NCI-H1417 (cell line): ENCODE data around the gene WDPCP.
"Not testable (repeated sequence)": the region's sequence is repeated elsewhere in the genome, so short reads cannot be mapped to it uniquely, and the experiment has no call there.

Experiments
- DNase-seq, 3 experiments: peaks; one replicate each; lab custom pipeline; 2025; lab: John Stamatoyannopoulos, UW

Gene WDPCP

DNA sequence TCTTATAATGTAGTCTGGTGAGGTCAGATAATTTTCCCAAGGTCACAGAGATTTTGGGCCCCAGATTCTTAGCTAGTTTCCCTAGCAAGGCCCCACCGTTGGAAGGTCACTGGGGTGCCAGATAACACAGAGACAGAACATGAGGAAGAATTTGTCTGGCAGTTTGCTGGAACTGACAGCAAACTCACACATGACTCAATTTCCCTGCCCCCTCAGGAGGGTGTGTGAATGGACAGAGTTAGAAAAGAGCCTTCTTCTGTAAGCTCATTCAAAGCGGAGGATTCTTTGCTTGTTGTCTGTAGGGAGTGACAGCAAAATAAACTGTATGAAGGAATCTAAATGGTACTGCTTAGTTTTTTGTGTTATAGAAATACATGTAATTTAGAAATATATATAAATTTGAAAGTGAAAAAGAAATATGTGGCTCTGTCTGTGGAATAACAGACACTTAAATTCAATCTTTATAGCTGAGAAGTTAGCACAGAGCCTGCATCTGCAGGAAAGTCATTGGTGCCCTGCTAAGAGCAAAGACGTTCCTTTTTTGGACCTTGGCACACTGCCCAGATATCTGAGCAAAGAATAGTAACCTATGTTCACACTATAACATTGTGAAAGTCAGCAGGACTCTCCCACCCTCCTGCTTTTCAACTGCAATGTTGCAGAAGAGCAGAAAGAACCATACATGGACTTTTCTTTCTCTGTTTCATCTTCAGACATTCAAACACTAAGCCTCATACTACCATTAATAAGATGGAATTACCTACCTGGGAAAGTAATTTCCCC, 2.5 kb upstream of the WDPCP start:
- peak in 2 of 3 experiments; percentile 14 to 30 for DNase-seq

DNA sequence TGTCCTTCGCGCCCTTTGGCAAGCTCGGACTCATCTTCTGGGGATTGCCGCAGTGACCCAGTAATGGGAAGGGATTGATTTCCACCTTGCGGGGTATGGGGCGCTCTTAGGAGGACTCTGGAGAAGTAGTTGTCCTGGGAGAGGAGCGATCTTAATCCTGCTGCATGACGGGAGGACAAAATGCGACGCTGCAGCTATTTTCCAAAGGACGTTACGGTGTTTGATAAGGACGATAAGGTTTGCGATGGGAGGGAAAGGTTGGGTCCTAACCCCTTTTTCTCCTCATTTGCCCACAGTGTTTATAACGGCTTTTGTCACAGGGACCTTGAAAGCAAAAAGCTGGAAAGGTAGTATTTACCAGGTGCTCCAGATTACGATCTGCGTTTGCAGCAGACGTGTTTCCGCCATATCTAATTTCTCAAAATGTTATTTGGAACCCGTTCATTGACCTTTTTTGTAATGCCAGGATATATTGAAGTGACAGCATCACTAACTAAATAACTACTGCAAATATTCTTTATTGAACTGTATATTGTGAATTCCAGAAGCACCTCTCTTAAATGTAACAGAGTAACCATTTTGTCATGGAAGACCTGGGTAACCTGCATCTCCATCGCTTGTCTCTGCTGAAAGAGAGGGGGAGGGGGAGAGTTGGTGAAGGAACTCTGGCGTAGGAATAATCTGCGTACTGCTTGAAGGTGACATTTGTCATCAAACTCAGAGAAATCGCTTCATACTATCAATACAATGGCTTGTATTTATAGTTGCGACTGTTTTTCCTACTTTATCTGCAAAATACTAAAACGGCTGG, 1.1 kb upstream of the WDPCP start:
- peak; percentile 52 to 74 (median 64) for DNase-seq

DNA sequence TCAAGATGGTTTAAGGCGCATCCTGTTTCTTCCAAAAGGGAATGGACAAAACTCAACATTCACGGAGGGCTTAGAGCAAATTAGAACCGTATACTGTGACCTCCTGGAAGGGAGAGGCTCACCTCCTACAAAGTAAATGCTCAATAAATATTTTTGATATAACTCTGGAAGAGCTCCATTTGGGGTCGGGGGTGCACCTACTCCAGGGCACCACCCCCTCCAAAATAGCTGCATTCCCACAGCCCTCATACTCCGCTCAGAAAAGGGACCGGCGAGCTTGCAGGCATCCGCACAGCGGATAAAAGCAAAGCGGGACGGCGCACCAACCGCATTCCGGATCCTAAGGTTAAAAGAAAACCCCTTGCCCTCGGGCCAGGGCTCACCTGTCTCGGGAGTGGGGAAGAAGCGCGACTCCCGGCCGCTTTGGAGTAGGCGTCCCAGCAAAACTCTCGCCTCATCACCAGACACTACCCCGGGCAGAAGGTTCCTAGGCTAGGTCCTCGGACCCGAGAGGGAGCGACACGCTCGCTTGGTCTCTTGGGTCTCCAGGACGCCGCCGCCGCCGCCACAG, 378 bp downstream of the WDPCP start:
- DNase-seq, result peak in 1 of 3 experiments; percentile 71

DNA sequence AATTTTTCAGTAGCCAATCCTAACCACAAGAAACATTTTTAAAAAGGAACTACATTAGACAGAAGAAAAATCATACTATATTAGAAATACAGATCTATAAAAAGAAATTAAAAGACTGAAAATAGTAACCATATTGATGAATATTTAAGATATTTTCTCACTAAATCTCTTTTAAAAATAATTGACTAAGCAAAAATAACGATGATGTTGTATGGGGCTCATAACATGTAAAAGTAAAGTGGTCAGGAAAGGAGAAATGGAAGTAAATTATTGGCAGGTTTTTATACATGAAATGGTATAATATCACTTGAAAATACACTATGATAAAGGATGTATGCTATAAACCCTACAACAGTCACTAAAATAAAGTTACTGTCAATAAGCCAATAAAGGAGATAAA, 5.4 kb downstream of the WDPCP start:
- no peak for DNase-seq

DNA sequence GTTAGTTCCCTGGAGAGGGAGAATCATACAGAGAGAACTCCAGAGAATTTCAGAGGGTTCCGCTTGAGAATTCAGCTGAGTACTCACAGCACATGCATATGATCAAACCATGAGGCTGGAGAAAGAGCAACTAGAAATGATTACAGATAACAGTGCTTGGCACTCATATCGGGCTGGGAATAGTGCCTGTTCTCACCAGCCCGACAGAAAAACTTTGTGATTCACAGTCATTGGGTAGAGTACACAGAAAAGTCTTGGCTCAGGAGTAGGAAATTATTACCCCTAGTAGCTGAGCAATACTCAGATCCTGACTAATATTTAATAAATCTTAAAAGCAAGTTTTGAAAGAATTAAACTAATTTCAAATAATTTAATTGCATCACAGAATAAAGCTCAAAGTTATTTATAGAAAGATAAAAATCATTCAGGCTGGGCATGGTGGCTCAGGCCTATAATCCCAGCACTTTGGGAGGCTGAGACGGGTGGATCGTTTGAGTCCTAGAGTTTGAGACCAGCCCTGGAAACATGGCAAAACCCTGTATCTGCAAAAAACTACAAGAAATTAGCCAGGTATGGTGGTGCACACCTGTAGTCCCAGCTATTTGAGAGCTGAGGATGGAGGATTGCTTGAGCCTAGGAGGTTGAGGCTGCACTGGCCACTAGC, 6.8 kb downstream of the WDPCP start:
- no peak for DNase-seq

DNA sequence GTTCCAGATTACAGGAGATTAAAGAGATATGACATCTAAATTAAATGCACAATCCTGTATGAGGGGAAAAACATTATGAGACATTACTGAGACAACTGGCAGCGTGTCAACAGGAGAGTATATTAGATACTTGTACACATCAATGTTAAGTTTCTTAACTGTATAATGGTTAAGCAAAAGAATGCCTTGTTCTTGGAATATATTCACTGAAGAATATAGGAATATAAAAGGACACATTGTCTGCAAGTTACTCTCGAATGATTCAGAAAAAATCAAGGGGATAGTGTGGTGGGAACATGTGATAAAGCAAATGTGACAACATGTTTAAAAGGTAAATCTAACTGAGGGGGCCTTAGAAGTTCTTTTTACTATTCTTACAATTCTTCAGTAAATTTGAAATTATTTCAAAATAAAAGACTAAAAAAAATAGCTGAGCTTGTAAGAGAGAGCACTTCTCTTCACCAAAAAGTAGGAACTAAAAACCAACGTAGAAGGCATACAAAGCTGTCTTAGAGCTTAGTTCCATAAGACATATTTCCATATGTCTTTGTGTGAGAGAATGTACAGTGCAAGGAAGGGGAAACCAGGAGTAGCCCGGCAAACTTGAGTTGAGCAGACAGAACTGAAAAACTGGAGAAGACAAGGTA, 7.5 kb downstream of the WDPCP start:
- no peak for DNase-seq

DNA sequence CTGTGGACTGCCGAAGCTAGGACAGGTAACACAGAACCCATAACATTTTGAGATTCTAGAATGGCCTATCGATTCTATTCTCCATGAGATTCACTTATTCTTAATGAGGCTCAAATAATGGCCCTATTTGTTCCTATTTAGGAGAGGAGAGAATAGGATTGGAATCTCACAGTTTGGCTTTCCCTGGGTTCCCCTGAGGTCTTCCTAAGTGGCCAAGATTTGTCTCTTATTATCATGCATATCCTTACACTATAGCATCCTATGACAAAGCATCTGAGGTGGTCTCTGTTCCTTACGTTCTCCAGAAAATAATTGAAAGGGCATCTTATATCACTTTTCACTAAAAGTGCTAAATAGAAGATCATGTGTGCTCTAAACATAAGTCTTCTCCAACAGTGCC, 9.5 kb downstream of the WDPCP start:
- DNase-seq, result no peak

DNA sequence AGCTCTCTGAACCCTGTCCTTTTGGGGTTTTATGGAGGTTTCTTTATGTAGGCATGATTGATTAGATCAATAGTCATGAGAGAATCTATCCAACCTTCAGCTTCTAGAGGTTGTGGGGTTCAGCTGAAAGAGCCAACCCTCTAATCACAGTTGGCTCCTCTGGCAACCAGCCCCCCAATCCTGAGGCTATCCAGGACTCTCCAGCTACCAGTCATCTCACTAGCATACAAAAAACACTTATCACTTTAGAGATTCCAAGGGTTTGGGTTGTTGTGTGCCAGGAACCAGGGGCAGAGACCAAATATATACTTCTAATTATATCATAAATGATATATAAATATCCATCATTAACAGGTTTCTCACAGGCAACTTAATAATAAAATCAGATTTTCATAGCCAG, 11.7 kb downstream of the WDPCP start:
- no peak for DNase-seq

DNA sequence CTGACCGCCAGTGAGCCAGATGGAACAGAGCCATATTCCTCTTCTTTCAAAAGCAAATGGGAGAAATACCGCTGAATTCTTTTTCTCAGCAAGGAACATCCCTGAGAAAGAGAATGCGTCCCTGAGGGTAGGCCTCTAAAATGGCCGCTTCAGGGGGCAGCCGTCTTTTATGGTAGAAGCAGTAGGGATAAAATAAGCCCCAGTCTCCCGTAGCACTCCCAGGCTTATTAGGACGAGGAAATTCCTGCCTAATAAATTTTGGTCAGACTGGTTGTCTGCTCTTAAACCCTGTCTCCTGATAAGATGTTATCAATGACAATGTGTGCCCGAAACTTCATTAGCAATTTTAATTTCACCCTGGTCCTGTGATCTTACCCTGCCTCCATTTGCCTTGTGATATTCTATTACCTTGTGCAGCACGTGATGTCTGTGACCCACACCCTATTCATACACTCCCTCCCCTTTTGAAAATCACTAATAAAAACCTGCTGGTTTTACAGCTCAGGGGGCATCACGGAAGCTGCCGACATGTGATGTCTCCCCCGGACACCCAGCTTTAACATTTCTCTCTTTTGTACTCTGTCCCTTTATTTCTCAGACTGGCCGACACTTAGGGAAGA, 14.4 kb downstream of the WDPCP start:
- DNase-seq, result not testable (repeated sequence)

DNA sequence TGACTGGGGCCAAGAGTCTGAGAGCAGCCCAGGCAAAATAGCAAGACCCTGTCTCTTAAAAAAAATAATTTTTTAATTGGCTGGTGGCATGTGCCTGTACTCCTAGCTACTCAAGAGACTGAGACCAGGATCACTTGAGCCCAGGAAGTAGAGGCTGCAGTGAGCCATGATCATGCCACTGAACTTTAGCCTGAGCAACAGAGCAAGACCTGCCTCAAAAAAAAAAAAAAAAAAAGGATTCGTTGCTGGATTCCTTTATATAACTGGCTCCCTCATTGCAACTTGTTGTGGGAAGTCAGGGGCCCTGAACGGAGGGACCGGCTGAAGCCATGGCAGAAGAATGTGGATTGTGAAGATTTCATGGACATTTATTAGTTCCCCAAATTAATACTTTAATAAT, 15.3 kb downstream of the WDPCP start:
- DNase-seq, result not testable (repeated sequence)

DNA sequence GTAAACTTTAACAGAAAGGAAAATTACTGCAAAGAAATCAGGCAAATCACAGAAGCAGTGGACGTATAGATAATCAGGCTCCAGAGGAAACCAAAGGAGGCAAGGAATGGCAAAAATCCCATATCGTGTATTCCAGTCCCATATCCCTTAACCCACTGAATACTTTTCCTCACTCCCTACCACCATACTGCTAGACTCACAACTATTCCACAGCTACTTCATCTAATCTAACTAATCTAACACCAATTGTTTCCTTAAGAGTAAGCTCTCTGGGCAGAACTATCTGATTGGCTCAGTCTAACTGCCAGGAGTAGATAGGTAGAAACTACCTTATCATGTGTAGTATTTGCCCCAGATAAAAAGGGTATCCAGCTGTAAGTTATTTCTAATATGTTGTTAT, 16.3 kb downstream of the WDPCP start:
- no peak for DNase-seq

DNA sequence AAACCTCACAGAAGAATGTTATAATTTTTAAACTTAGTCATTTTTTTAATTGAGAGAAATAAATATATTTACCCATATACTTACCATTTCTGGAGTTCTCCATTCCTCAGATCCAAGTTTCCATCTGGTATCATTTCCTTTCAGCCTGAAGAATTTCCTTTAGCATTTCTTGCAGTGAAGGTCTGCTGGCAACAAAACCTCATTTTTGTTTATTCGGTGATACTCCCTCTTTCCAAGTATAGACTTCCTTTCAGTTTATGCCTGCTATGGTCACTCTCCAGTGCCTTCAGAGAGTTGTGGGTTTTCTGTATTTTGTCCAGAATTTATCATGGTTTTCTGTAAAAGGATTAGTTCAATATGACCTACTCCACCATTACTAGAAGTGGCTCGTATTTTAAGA, 17.0 kb downstream of the WDPCP start:
- DNase-seq, result no peak

DNA sequence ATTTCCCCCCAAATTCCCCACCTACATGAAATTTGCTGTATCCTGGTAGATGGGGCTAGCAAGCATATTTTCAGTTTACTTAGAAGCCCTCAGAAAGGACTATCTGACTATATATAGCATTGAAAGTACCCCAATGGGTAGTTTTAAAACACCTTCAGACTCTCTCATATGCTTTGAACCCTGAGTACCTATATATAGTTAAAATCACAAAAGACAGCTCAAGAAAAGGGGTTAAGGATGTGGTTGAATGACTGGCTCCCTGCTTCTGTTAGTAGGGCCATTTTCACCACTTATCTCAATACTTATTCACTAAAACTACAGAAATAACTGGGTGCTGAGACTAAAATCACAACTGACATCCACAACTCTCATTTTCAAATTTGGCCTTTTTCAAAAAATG, 18.5 kb downstream of the WDPCP start:
- DNase-seq, result no peak

DNA sequence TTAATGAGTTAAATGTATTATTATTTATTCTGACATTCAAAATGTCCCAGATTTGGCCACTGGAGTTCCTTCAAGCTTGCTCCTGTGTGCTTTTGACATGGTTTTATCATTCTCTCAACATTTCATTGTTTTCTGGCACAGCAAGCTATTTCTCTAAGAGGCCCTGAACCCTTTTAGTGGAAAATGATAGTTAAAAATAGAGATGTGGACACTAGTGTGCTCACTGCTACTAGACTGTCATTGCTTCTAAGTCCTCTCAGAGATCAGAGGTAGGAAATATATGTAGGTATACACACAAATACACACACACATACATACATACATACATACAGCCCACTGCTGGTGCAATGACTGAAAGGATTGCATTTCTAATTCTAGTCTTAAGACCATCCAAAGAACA, 25.5 kb downstream of the WDPCP start:
- no peak for DNase-seq

DNA sequence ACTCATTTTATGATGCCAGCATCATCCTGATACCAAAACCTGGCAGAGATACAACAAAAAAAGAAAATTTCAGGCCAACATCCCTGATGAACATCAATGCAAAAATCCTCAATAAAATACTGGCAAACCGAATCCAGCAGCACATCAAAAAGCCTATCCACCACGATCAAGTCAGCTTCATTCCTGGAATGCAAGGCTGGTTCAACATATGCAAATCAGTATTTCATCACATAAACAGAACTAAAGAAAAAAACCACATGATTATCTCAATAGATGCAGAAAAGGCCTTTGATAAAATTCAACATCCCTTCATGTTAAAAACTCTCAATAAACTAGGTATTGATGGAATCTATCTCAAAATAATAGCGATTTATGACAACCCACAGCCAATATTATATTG, 29.4 kb downstream of the WDPCP start:
- not testable (repeated sequence) for DNase-seq

DNA sequence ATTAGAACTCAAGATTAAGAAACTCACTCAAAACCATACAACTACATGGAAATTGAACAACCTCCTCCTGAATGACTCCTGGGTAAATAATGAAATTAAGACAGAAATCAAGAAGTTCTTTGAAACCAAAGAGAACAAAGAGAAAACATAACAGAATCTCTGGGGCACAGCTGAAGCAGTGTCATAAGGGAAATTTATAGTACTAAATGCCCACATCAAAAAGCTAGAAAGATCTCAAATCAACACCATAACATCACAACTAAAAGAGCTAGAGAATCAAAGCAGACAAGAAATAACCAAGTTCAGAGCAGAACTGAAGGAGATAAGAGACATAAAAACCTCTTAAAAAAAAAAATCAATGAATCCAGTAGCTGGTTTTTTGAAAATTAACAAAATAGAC, 30.5 kb downstream of the WDPCP start:
- DNase-seq, result not testable (repeated sequence)

DNA sequence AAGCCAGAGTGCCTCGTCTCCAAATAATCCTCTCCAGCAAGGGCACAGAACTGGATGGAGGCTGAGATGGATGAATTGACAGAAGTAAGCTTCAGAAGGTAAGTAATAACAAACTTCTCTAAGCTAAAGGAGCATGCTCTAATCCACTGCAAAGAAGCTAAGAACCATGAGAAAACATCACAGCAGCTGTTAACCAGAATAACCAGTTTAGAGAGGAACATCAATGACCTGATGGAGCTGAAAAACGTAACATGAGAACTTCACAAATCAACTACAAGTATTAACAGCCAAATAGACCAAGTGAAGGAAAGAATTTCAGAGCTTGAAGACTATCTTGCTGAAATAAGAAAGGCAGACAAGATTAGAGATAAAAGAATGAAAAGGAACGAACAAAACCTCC, 32.3 kb downstream of the WDPCP start:
- no peak for DNase-seq

DNA sequence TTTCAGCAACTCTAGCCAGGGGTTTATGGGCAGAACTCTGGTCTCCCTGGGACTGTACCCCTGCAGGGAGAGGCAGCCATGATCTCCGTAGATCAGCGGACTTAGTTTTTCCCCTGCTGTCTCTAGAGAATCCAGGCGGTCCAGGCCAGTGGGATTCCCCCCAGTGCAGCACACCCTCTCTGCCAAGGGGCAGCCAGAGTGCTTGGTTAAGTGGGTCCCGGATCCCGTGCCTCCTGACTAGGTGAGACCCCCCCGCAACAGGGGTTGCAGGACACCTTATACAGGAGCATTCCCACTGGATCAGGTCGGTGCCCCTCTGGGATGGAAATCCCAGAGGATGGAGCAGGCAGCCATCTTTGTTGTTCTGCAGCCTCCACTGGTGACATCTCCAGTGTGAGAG, 33.0 kb downstream of the WDPCP start:
- DNase-seq, result no peak

DNA sequence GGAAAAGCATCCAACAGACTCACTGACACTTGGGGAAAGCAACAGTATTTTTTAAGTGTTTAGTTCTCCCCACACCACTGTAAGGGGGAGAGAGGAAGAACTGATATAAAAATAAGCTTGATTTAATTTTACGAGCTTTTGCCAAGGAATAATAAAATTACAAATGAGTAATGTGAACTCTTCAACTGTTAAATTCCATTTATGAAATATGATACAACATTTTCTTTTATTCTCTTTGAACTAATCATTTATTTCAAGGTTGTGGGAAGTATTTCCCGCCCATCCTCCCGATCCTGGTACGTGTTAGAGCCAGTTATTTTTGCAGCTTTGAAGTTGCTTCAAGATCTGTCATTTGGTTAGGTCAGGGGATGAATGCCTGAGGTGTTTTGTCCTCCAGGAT, 35.2 kb downstream of the WDPCP start:
- no peak for DNase-seq

DNA sequence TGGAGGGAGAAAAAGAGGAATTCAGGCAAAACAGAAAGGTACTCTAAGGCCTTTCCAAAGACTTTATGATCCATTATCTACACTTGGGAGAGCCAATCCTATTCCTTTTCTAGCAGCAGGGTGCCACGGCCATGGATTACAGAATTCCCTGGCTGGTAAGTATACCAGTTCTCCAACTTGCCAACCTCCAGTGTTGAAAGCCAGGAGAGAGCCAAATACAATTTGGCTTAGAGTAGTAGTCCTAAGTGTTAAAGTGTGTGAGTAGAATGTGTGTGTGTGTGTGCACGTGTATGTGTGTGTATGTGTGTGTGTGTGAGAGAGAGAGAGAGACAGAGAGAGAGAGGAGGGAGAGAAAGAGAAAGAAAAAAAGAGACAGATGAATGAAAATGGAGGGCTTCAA, 43.3 kb downstream of the WDPCP start:
- DNase-seq, result no peak

DNA sequence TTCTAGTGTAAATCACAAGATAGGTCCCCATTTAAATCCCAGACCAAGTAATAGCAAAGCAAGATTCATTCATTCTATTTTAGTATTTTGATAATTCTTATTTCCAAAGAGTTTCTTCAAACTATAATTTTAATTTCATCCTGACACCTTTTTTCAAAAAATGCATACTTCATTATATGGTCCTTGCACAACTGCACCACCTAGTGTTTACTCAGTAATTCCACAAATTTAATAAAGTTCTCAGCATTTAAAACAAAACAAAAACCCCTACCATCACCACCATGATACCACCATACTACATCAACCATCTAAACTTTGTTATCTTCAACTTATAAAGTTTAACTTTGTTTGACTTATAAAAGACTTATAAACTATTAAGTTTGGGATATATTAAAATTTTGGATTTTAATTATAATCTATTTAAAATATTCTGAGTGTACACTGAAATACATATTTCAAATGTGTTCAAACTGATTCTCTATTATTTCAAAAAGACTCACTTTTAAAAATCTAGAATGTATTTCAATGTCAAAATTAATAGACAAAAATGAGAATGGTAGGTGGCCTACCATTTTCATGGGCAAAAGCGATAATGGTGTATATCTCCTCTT, 44.2 kb downstream of the WDPCP start:
- DNase-seq, result peak in 1 of 3 experiments; percentile 47
